HEK293T (cell line): ENCODE data around the gene RPL27.

ENCODE experiments used
- BHLHE40 ChIP-seq: fragments of 450-650 bp; IDR thresholded peaks from 2 replicates; pipeline ENCODE4 v1.6.1; 2016; ENCODE audit warnings: mild to moderate bottlenecking, moderate library complexity, borderline replicate concordance
- FOXA1 ChIP-seq: fragments of 450-650 bp; IDR thresholded peaks from 2 replicates; pipeline ENCODE4 v1.6.1; 2016; ENCODE audit warnings: mild to moderate bottlenecking
- FOXK2 ChIP-seq: fragments of 450-650 bp; IDR thresholded peaks from 2 replicates; pipeline ENCODE4 v1.6.1; 2016; ENCODE audit warnings: mild to moderate bottlenecking
- L3MBTL2 ChIP-seq: fragments of 450-650 bp; conservative IDR thresholded peaks from 2 replicates; pipeline ENCODE4 v1.6.1; 2016; ENCODE audit warnings: mild to moderate bottlenecking
- SP1 ChIP-seq: fragments of 450-650 bp; IDR thresholded peaks from 2 replicates; pipeline ENCODE4 v1.6.1; 2017
- ZNF384 ChIP-seq: fragments of 450-650 bp; IDR thresholded peaks from 2 replicates; pipeline ENCODE4 v1.6.1; 2016
- TF ChIP-seq, protein P1 (sequence below): fragments of 450-650 bp; IDR thresholded peaks from 2 replicates; pipeline ENCODE4 v1.6.1; 2016

DNA sequence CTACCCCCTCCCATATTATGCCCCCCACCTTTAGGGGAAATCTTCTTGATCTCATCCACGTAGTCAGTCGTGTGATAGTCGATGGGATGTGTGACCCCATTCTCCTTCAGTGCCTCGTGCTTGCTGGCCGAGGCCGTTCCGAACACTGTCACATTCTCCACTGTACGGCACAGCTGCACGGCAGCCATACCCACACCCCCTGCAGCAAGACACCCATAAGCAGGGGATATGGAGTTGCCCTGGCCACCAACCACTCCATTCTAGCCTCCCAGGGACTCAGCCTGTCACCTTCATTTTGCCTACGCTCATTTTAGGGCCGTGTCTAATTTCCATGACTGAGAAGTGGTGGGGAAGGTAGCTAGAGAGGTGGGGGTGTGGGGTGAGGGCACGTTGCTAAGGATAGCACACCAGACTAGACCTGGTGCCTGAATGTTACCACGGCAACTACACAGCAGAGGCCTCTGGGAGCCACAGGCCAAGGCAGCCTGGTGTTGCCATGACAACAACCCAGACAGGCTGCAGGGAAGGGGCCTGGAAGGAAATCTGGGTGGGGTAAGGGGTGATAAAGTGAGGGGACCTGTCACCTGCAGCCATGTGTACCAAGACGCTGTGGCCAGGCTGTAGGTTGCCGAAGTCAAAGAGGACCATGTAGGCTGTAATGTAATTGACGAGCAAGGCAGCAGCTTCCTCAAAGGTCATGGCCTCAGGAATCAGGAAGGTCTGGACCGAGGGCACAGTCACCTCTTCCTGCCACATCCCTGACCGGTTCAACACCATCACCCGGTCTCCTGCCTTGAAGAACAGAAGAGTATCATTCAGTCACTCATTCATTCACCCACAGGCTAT lies 20.0 kb downstream of the RPL27 start:
- no peak for TF ChIP-seq BHLHE40
- TF ChIP-seq, protein P1, sequence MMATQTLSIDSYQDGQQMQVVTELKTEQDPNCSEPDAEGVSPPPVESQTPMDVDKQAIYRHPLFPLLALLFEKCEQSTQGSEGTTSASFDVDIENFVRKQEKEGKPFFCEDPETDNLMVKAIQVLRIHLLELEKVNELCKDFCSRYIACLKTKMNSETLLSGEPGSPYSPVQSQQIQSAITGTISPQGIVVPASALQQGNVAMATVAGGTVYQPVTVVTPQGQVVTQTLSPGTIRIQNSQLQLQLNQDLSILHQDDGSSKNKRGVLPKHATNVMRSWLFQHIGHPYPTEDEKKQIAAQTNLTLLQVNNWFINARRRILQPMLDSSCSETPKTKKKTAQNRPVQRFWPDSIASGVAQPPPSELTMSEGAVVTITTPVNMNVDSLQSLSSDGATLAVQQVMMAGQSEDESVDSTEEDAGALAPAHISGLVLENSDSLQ: no peak
- no peak for TF ChIP-seq SP1
- TF ChIP-seq FOXA1: no peak
- TF ChIP-seq FOXK2: no peak
- no peak for TF ChIP-seq ZNF384
- no peak for TF ChIP-seq L3MBTL2
